ENCODE data around the gene COPS4. TPM values are rescaled to one million over a fixed set of nuclear protein-coding genes. Genes with fewer than 3 reads are reported as not detected.

COPS4 gene
- 91.3 and 122 TPM in 2 replicates for total RNA-seq

DNA sequence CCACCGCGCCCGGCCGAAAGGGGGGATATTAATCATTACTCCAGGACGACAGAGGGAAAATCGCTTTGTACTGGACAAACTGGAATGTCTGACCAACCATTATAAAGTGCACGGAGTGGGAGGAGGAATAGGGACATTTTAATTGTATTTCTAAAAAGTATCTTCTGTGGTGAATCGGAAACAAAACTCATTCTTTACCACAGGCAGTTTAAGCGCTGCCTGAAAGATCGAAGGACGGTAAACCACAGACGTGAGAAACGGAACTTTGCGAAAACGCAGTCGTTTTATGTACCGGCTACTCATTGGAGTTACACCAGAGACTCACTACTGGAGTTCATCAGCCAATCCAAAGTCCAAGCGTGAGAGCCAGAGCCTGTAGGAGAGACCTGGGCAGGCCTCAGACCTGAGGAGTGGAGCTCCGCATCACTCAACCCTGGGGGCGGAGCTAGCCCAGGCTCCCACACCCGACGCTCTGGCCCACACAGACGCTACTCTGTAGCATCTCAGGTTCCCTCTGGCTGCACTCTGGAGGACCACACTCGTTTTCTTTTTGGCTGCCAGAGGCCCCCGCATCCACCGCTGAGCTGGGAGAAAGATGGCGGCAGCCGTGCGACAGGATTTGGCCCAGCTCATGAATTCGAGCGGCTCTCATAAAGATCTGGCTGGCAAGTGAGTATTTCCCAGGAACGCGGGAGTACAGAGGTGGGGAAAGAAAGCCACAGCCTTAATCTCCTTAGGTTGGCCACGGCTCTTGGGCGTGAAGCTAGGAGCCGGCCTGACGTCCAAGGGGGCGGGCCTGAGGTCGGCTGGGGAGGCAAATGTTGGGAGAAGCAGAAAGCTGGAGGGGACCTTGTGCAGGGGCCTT, at the start of gene COPS4:
COPS4 (plus strand) TSS at position 554 of the 865 bp plus-strand sequence; CDS start at position 596, 42 bp downstream.

DNA sequence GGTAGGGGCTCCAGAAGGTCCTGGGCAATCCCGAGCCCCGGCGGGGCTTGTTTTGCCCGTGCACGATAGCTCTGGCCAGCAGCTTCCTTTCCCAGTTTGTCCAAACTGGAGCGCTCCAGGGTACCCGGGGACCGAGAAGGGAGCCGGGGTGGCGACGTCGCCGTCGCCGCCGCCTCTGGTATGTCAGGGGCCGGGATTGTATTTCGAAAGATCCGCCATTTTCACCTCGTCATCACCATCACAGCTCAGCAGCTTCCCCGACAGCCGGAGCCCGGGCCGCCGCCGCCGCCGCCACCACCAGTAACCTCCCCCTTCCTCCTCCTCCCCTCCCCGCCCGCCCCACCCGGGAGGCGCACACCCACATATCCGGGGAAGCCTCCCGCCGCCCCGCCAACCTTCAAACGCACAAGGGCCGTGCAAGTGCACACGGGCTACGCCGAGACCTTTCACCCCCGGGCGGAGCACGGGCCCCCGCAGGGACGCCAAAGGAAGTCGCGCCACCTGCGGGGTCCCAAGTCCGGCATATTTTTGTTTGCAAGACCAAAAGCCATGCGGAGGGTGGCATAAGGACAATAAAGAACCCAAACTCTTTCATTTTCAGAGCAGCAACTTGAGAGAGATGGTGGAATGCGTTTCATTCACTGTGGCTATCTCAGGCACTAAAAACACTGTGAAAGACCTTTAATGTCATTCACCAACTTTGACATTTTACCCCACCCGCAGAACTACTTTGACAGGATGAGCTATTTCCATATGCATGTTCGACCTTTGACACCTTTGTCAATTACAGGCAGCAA, 24.3 kb upstream of the COPS4 start, which contains the start of gene LIN54:
LIN54 (minus strand) TSS at position 302 of the 797 bp plus-strand sequence. CDS start 25,979 bp downstream, outside the sequence.

DNA sequence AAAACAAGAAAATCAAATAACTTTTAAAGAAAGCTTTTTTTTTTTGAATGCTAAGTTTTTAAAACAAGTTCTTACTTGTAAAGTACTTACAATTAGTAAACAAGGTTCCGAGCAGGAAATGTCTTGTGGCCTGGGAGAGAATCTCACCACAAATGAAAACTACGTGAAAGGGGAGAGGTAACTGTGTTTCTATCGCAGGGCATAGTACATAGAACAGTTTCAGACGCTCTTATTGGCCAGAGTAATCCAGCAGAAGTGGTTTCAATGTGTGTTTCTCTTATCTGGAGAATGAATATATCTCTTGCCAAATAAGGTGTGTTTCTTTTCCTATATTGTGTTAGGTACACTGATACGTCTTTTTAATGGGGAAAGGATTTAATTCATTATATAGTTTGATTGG, 79.6 kb downstream of the COPS4 start, which contains the start of gene PLAC8:
PLAC8 (minus strand) TSS at position 154 of the 400 bp plus-strand sequence. CDS start 6,808 bp downstream, outside the sequence.

Small RNA genes lying within 50 kb of the gene (small RNA-seq; reads per million reads assigned to genes)
- gene RNU6-615P, result not detected

Other genes starting within 250 kb of the COPS4 start
- gene SCD5, start 236.4 kb upstream of the COPS4 start, total RNA-seq, result 5.1 and 12.4 TPM in 2 replicates
- gene SEC31A, start 144.0 kb upstream of the COPS4 start, total RNA-seq, result 492 and 506 TPM in 2 replicates
- gene THAP9, start 134.4 kb upstream of the COPS4 start, total RNA-seq, result 6.3 and 7.4 TPM in 2 replicates
- 23.9 and 27.3 TPM in 2 replicates for gene LIN54, start 24.4 kb upstream of the COPS4 start, total RNA-seq
- 0.76 and 1.7 TPM in 2 replicates for gene PLAC8, start 79.5 kb downstream of the COPS4 start, total RNA-seq
- gene COQ2, start 249.6 kb downstream of the COPS4 start, total RNA-seq, result 19.9 and 29.4 TPM in 2 replicates

Data from articular chondrocyte of knee joint (primary cell).